Kidney capillary endothelial cell (primary cell): ENCODE results near the gene CPNE2.
A peak's percentile ranks its signal among the peaks of the same experiment; 100 is the strongest.
"Not testable (repeated sequence)": the region's sequence is repeated elsewhere in the genome, so short reads cannot be mapped to it uniquely, and the experiment has no call there.

Experiments used
- DNase-seq: peaks from one replicate; pipeline ENCODE4 v3.0.0-alpha.2; 2018; ENCODE audit warnings: low spot score

The CPNE2 gene

GRCh38 chr16:57069635-57070370 is 22.6 kb upstream of the CPNE2 start:
- no peak for DNase-seq

GRCh38 chr16:57070424-57070823 is 22.0 kb upstream of the CPNE2 start:
- no peak for DNase-seq

GRCh38 chr16:57071081-57071732 is 21.2 kb upstream of the CPNE2 start:
- not testable (repeated sequence) for DNase-seq

- peak; percentile 7 for DNase-seq
Measured at GRCh38 chr16:57071831-57072582, 20.4 kb upstream of the CPNE2 start.

- no peak for DNase-seq
Measured at GRCh38 chr16:57072616-57073275, 19.6 kb upstream of the CPNE2 start.

GRCh38 chr16:57077714-57078113 is 14.7 kb upstream of the CPNE2 start:
- DNase-seq: no peak

- no peak for DNase-seq
Measured at GRCh38 chr16:57081744-57082143, 10.6 kb upstream of the CPNE2 start.

GRCh38 chr16:57082664-57083063 is 9.7 kb upstream of the CPNE2 start:
- no peak for DNase-seq

- no peak for DNase-seq
Measured at GRCh38 chr16:57083485-57084126, 8.8 kb upstream of the CPNE2 start.

- peak; percentile 76 for DNase-seq
Measured at GRCh38 chr16:57084257-57084770, 8.1 kb upstream of the CPNE2 start.

- DNase-seq: no peak
Measured at GRCh38 chr16:57084996-57085395, 7.4 kb upstream of the CPNE2 start.

GRCh38 chr16:57087003-57087402 is 5.4 kb upstream of the CPNE2 start:
- no peak for DNase-seq

- no peak for DNase-seq
Measured at GRCh38 chr16:57089406-57089805, 3.0 kb upstream of the CPNE2 start.

GRCh38 chr16:57091200-57091974 is 996 bp upstream of the CPNE2 start:
- DNase-seq: peak; percentile 49

- DNase-seq: peak; percentile 36
Measured at GRCh38 chr16:57092786-57093411, 516 bp downstream of the CPNE2 start.

- no peak for DNase-seq
Measured at GRCh38 chr16:57093666-57094564, 1.5 kb downstream of the CPNE2 start.

- DNase-seq: no peak
Measured at GRCh38 chr16:57094911-57095310, 2.5 kb downstream of the CPNE2 start.

- no peak for DNase-seq
Measured at GRCh38 chr16:57096192-57096591, 3.8 kb downstream of the CPNE2 start.

- no peak for DNase-seq
Measured at GRCh38 chr16:57096793-57097192, 4.4 kb downstream of the CPNE2 start.
